Stimulated activated CD8-positive, alpha-beta memory T cell treated with anti-CD3 and anti-CD28 coated beads, Interleukin-7, amount 100 ng/mL, for 1 hour (primary cell): Measurements from ENCODE around the gene CRTAC1.

Experiments
- DNase-seq, 2 donors: peaks; one replicate each; pipeline ENCODE4 v3.0.0-alpha.2; 2020; ENCODE audit warnings: low read depth in 2 of 2

The CRTAC1 gene

GRCh38 chr10:97924678-97925077 lies 105.7 kb downstream of the CRTAC1 start:
- no peak for DNase-seq

- DNase-seq = no peak
Measured at GRCh38 chr10:97923476-97923875, 106.9 kb downstream of the CRTAC1 start.

- DNase-seq = no peak
Measured at GRCh38 chr10:97923057-97923456, 107.4 kb downstream of the CRTAC1 start.

- DNase-seq = no peak
Measured at GRCh38 chr10:97922022-97922758, 108.2 kb downstream of the CRTAC1 start.

- DNase-seq = no peak
Measured at GRCh38 chr10:97921581-97922021, 108.8 kb downstream of the CRTAC1 start.

GRCh38 chr10:97920865-97921264 lies 109.6 kb downstream of the CRTAC1 start:
- no peak for DNase-seq

- no peak for DNase-seq
Measured at GRCh38 chr10:97919012-97919411, 111.4 kb downstream of the CRTAC1 start.

- DNase-seq = no peak
Measured at GRCh38 chr10:97916586-97916985, 113.8 kb downstream of the CRTAC1 start.

- DNase-seq = no peak
Measured at GRCh38 chr10:97915346-97916131, 114.9 kb downstream of the CRTAC1 start.

- peak; percentile 34 to 54 for DNase-seq
Measured at GRCh38 chr10:97914837-97915211, 115.6 kb downstream of the CRTAC1 start.

GRCh38 chr10:97914171-97914836 lies 116.1 kb downstream of the CRTAC1 start:
- DNase-seq = no peak

- DNase-seq = no peak
Measured at GRCh38 chr10:97913614-97914013, 116.8 kb downstream of the CRTAC1 start.

- DNase-seq = no peak
Measured at GRCh38 chr10:97913193-97913592, 117.2 kb downstream of the CRTAC1 start.

GRCh38 chr10:97911217-97911616 lies 119.2 kb downstream of the CRTAC1 start:
- DNase-seq = no peak

- no peak for DNase-seq
Measured at GRCh38 chr10:97910661-97911060, 119.8 kb downstream of the CRTAC1 start.

- DNase-seq = no peak
Measured at GRCh38 chr10:97907830-97908229, 122.6 kb downstream of the CRTAC1 start.

GRCh38 chr10:97907211-97907610 lies 123.2 kb downstream of the CRTAC1 start:
- no peak for DNase-seq

- DNase-seq = no peak
Measured at GRCh38 chr10:97905276-97905675, 125.1 kb downstream of the CRTAC1 start.

GRCh38 chr10:97904576-97904975 lies 125.8 kb downstream of the CRTAC1 start:
- DNase-seq = no peak

GRCh38 chr10:97904018-97904381 lies 126.4 kb downstream of the CRTAC1 start:
- DNase-seq = no peak

GRCh38 chr10:97903128-97904017 lies 127.0 kb downstream of the CRTAC1 start:
- no peak for DNase-seq

- DNase-seq = no peak
Measured at GRCh38 chr10:97901381-97901780, 129.0 kb downstream of the CRTAC1 start.
